Measurements from ENCODE around the gene MBD5.
"Not testable (repeated sequence)": the region's sequence is repeated elsewhere in the genome, so short reads cannot be mapped to it uniquely, and the experiment has no call there.

The MBD5 gene

DNA sequence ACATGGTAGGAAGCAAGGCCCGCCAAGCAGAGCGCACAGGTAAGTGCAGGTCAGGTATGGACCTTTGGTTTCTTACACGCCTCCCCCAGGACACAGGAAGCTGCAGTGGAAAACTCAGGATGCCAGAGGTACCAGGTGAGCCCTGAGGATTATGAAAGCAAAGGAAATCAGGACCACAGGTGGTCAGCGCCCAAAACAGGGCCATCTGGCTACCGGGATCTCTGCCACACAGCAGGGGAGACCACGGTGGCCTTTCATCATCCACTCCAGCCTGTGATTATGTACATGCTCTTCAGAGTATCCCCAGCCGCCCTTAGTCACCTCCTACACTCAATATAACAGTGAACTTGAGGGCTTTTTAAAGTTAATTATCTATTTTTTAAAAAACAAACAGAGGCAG lies 498.1 kb downstream of the MBD5 start:
- no peak for DNase-seq (ENCODE audit: low read depth in 2 of 2)

DNA sequence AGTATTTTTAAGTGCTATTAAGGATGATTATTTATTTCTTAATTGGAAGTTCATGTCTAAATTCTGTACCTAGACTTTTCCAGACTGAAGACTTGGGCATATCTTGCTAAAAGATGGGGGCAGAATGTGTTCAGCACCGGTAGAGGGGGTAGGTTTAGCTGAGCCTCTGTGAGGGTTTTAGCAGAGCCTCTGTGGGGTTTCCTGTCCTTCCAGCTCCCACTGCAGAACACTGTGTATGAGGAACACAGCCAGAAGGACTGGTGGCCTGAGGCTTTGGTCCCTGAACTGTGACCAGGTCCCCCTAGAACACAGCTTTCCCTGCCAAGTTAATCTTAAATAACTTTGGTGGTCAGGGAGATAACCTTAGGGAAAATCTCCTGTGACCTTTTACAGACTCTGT lies 500.3 kb downstream of the MBD5 start:
- DNase-seq (ENCODE audit: low read depth in 2 of 2): no peak

DNA sequence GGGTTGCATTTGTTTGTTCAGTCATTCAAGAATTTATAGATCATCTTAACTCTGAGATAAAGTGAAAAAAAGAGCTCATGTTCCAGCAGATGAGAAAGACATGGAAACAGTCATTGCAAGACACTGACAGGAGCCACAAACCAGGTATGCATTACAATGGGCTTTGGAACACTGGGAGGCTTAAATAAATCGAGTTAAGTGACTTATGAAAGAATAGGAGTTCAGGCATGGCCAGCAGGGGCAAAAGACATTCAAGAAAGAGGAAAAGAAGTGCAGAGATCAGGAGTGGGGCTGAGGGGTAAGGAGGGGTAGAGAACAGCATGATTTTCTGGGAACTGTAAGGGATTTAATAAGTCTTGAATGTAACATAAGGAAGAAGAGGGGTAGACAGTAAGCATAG lies 502.4 kb downstream of the MBD5 start:
- DNase-seq (ENCODE audit: low read depth in 2 of 2): no peak

DNA sequence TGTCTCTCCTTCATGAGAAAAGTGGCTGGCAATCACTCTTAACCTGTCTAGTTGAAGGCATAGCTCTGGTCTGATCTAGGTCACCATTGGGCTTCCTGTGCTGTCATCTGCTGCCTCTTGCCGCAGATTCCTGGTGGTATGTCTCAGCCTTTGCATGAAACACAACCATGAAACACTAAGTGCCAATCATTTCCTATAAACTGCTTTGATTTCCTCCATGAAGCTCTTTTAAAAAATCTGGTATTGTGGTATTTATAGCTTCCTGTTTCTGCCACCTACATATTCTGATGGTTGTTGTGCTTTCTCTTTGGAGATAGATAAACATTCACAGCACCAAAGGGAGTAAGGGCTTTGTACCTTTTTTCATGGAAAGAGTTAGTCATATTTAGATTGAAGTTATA lies 503.6 kb downstream of the MBD5 start:
- DNase-seq (ENCODE audit: low read depth in 2 of 2): peak in 1 of 2 donors; percentile 29

DNA sequence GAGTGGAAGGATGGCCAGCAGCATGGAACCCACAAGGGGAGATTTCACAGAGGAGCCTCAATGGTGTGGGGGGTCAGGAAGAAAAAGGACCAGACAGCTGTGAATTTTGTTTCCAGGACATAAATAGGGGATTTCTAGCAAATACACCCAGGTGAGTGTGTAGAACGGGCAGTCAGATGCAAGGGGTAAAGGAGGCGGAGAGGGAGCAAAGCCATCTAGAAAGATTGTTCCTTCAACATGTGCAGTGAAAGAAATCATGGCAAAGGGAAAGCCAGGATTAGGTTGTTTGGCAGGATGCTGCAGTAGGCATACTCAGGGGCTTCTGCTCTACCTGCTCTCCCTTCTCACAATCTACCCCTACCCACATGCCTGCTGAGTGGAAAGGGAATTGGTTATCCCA lies 504.2 kb downstream of the MBD5 start:
- no peak for DNase-seq (ENCODE audit: low read depth in 2 of 2)

DNA sequence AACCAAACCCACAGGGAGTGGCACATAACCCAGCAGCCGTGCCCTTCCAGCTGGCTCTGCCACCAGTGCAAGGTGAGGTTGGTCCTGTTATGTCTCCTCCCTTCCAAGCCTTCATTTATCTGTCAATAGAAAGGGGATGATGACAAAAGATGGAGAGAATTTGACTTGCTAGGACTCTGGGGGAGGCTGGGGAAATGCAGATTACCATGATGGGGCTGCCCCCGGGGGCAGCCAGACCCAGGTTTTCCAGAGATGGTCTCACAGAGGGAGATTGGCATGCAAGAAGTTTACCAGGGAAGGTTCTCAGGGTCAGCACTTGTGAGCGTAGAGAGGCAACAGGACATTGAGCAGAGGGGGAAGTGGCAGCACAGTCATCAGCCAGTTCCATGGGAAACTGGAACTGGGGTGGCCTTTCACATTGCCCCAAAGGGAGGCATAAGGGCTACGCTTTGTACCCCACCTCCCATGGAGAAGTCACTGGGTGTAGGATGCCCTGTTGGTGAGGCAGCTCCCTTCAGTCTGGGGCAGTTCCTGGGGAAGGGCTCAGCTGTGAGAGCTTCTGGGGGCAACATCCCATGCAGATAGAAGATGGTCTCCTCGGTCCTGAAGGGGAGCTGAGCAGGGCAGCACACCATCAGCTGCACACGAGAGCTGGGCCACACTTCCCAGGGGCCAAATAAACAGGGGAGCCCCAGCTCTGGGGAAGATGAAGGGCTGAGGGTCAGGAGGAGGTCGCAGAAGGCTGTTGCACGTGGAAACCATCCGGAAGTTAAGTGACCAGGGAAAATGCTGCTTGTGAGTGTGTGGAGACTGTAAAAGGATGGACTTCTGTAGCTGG lies 505.8 kb downstream of the MBD5 start:
- DNase-seq (ENCODE audit: low read depth in 2 of 2): no peak

DNA sequence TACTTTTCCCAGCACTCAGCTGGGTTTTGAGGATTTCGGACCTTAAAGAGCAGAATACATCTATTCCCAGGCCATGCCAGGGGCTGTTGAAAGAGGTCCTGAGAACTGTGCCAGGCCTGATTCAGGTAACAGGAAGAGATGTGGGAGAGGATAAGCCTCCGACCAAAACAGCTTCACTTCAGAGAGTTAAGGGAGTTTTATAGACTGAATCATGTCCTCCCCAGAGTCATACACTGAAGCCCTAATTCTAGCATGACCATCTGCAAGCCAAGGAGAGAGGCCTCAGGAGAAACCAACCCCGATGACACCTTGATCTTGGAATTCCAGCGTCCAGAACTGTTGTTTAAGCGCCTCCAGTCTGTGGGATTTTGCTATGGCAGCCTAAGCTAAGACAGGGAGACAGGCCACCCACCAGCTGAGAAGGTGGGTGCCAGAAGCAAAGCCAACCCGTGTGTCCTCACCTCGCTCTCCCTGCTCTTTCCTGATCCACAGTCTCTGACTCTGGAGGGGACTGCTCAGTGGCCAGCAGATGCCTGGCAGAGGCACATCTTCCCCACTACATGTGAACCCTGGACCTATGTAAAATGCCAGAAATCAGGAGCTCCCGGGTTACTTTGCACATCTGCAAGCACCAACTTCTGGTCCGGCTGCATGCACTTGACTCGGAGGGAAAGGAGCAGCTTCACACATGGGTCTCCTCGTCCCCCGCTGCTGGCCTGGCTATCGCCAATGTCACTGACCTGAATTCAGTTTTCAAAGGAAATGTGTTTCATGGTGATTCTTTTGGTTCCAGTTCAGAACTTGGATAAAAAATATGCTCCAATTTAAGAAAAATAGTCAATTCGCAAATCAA lies 506.8 kb downstream of the MBD5 start:
- DNase-seq (ENCODE audit: low read depth in 2 of 2): no peak

DNA sequence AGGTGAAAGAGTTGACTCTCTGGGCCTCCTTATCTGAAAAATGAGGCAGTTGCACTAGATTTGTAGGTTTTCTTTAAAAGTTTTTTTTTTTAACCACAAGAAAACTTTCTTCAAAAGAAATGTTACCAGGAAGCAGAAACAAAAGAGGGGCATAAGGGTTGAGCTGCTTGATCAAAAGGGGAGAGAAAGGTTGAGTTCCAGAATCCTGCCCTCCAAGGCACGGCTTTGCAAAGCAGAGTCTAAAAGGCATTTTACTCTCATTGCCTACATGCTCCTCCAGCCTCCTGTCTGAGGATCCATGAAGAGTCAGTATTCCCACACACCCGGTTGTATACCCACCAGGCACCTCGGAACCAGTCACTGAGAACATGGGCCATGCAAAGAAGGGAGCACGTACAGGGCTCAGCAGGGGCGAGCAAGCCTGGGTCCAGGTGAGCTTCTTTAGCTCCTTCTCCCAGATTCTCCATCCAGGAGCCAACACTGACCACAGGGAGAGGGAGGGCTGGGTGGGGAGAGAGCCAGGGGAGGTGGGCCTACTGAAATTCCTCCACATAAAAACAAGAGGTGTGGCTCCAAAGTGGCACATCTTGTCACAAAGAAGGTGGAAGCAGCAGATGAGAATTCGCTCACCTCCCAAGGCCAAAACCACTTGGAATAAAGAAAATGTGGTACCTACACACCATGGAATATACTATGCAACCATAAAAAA lies 507.6 kb downstream of the MBD5 start:
- no peak for DNase-seq (ENCODE audit: low read depth in 2 of 2)

DNA sequence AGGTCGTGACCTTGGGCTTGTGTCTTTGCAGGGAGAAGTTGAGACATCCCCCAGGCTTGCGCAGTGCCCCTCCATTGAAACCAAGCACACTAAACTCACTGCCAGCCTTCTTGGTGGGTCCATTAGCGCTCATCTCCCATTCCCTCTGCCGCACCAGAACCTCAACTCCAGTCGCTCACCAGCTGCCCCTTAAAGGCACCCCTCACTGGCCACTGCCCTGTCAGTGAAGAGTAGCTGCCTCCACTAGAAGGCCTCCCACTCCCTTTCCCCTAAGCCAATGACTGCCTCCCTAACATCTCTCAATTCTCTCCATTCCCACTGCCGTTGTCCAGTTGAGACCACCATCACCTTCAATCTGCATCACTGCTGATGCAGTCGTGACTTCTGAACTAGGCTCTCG lies 508.9 kb downstream of the MBD5 start:
- no peak for DNase-seq (ENCODE audit: low read depth in 2 of 2)

DNA sequence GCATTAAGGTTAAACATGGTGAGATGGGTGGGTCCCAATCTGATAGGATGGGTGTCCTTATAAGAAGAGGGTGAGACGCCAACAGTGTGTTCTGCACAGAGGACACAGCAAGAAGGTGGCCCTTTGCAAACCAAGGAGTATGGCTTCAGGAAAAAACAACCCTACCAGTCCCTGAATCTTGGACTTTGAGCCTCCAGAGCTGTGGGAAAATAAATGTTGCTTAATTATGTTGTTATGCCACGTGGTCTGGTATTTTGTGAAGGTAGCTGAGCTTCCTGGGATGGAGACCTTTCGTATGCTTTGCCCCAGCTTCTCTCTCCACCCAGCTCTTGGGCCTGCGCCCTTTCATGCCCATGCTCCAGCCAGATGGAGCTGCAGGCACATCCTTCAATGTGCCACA lies 509.5 kb downstream of the MBD5 start:
- DNase-seq (ENCODE audit: low read depth in 2 of 2): no peak

DNA sequence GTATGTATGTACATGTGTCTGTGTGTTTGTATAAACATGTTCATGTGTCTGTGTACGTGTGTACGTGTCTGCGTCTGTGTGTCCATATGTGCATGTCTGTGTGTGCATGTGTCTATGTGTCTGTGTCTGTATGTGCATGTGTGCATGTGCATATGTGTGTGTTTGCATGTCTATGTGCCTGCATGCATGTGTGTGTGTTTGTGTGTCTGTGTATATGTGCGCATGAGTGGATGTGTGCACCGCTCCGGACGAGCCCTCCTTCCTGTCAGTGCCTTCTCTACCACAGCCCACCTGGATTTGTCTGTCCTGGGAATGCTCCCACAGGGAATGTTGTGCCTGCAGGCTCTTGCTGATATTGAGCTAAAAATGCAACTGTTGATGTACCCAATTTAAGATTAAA lies 510.3 kb downstream of the MBD5 start:
- DNase-seq (ENCODE audit: low read depth in 2 of 2): no peak

DNA sequence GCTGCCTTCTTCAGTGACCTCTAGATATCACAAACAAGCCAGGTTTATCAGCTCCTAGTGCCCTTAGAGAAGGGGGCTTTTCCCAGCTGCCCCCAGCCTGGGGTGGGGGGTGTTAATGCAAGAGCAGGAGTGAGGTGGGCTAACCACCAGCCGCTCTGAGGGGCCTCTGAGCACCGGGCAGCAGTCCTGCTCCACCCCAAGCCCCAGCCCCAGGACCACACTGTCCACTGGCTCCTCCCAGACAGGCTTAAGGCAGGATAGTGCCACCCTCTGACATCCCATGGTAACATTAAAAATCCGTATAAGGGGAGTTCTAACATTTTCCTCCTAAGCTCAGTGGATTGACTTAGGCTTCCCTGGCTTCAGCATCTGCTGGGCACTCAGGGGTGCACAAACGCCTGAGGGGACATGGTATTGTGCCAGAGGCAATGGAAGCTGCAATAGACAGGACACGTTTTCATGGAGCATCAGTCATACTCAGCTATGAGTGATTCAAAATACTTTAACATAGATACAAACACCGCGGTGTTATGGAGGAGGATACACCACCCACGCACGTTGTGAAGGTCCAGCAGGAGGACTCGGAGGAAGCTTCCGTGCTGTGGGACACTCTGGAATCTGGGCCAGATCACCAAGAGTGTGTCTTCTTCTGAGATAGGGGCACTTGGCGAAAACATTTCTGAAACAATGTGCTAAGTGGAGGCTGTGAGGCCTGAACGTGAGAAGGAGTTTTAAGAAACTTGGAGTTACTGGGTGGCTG lies 511.0 kb downstream of the MBD5 start:
- DNase-seq (ENCODE audit: low read depth in 2 of 2): no peak

DNA sequence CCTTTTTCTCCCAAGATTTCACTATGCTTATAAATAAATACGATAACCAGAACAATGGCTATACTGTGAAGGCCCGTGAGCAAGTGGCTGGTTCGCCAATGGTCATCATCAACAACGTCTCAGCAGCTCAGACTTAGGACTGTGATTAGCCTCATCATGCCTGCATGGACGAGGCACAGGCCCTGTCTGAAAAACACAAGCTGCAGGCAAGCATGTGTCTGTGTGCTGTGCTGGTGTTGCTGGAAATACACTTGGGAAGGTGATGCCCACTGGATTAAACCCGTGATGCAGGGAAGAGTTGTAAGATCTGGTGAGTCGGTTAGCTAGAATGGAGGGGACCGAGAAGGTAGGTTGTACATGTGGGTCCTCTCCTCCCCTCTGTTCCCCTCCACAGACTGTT lies 512.1 kb downstream of the MBD5 start:
- DNase-seq (ENCODE audit: low read depth in 2 of 2): no peak

DNA sequence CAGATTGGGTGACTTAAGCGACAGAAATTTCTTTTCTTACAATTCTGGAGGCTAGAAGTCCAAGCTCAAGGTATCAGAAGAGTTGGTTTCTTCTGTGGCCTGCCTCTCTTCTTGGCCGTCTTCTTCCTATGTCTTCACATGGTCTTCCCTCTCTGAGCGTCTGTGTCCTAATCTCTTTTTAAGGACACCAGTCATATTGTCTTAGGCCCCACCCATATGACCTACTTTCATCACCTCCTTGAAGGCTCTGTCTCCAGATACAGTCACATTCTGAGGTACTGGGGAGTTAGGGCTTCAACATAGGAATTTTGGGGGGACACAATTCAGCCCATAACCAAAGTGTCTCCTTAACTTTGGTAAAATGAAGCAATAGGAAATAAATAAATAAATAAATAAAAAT lies 512.8 kb downstream of the MBD5 start:
- DNase-seq (ENCODE audit: low read depth in 2 of 2): no peak

DNA sequence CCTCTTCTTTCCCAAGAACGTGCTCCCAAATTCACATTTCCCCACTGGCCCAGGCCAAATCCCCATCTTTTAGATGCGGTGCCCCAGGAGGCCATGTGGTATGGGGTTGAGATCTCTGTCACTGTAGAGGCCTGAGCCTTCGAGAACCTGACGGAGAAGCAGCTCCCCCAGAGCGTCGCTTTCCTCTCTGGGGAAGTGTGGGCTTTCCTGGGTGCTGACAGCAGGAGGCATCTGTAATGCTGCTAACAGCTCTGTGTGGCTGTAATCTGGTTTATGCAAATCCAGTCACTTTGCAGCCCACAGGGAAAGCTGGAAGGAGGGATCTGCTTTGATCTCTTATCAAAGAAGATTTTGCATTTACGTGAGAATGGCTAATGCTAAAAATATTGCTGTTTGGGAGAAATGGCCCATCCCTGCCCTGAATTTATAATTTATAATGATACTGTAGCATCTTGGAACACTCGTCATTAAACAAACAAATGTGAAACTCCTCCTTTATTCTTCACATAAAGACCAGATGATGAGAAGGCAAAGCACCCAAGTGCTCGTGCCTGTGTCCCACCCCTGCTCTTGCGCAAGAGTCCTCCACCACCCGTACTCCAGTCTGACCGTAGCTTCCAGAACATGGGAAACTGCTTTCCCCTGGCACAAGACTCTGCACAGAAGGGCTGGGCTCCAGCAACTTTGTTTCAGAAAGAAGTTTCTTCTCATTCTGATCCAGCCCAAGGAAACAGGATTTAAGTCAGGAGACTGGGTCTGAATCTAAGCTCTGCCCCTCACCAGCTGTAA lies 513.7 kb downstream of the MBD5 start:
- DNase-seq (ENCODE audit: low read depth in 2 of 2): no peak

DNA sequence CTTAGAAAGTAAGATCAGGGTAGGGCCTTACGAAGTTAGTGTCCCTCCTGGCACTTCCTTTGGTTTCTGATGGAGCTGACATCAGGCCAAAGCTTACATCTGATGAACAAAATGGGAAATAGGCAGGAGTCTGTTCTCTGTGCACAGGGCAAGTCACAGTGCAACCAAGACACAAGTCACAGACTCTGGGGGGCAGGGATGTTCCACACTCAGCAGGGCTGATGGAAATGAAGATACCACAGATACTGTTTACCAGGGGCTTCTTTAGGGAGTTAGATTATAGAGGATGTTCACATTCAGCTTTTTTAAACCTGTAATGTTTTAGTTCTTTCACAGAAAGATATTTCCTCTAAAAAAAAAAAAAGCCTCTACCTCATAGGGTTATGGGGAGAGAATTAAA lies 517.5 kb downstream of the MBD5 start:
- no peak for DNase-seq (ENCODE audit: low read depth in 2 of 2)

DNA sequence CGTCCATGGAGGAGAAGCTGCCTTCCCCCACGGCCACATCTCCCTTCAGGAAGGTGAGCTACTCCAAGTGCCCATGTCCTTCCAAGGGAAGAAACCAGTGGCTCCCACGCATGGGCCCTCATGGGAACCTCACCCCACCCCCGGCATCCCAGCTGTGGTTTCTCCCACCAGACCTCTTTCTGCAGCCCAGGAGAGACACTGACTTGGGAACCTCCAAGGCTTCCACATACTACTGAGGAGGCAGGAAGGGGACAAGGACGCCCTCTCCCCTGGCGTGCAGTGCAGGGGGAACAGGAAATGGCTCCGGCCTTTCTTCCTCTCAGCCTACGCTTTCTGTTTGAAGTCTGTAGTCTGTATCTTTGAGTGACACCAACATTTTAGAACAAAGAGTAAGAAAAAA lies 519.1 kb downstream of the MBD5 start:
- DNase-seq (ENCODE audit: low read depth in 2 of 2): no peak

DNA sequence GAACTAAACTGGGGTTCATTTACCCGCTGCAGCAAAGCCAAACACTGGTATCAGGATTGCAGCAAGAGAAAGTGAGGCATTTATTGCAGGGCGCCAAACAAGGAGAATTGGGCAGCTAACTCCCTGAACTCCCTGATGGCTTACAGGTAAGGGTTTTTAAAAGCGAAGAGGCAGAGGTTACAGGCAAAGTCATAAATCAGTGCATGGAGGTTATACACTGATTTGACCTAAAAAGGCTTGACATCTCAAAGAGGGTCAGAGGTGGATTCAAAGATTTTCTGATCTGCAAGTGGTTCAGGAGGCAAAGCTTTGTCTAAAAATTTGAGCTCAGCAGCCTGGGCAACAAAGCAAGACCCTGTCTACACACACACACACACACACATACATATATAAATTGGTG lies 520.9 kb downstream of the MBD5 start:
- DNase-seq (ENCODE audit: low read depth in 2 of 2): no peak

DNA sequence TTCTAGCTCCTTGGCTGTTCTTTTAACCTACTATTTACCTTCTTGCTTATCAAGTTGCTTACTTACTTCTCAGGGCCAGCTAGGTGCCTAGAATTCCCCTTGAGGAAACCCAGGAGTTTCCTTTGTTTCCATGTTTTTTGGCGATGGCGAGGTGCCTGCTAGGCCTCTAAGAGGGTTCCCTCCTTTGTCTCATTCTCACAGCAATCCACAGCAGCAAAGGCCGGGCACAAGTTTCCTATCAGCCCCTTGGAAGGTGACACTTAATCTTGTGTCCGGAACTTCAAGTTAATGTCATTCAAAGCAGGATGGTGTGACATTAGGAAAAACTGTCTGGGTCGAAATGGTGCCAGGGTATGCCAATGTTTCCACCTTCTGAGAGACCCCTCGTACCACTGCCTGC lies 521.7 kb downstream of the MBD5 start:
- DNase-seq (ENCODE audit: low read depth in 2 of 2): no peak

DNA sequence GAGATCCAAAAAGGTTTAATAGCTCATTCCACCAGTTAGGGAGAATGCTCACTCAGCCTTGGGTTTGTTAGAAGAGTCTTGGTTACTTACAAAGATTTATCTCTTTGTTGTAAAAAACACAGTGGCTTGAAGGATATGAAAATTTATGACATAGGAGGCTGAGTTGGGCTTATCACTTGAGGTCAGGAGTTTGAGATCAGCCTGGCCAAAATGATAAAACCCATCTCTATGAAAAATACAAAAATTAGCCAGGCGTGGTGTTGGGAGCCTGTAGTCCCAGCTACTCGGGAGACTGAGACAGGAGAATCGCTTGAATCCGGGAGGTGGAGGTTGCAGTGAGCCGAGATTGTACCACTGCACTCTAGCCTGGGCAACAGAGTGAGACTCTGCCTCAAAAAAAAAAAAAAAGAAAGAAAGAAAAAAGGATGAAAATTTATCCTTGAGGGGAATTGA lies 522.2 kb downstream of the MBD5 start:
- DNase-seq (ENCODE audit: low read depth in 2 of 2): not testable (repeated sequence)
